Kidney (tissue), 14 donors: ENCODE data around the gene RETREG3. TPM values are rescaled to one million over a fixed set of nuclear protein-coding genes. Genes with fewer than 3 reads are reported as not detected.

Experiments
- DNase-seq, 5 donors: peaks; one replicate each; pipeline ENCODE4 v3.0.0-alpha.2; 2013 to 2020
- FAIRE-seq: peaks from 2 replicates; lab custom pipeline; 2012; peaks lifted over from hg19 to GRCh38; lab: Jason Lieb, UNC
- H3K27ac ChIP-seq, 2 donors: one replicate each; pipeline ENCODE4 v1.7.0; 2013; ENCODE audit warnings: low read depth in 2 of 2, low read length in 2 of 2, inconsistent platforms in 1 of 2
- H3K27me3 ChIP-seq: one replicate; pipeline ENCODE4 v1.7.1; 2013; ENCODE audit warnings: low read length, inconsistent platforms; ENCODE audit not compliant: control insufficient read depth, insufficient read depth
- H3K36me3 ChIP-seq, 3 donors: one replicate each; pipeline versions ENCODE4 v1.7.0 to v1.7.1; 2013; ENCODE audit warnings: low read length in 3 of 3, control low read depth in 1 of 3, inconsistent platforms in 1 of 3; ENCODE audit not compliant: insufficient read depth in 3 of 3, control insufficient read depth in 2 of 3
- H3K4me1 ChIP-seq, 3 donors: one replicate each; pipeline versions ENCODE4 v1.7.0 to v1.7.1; 2013; ENCODE audit warnings: low read length in 3 of 3, inconsistent platforms in 1 of 3, low read depth in 1 of 3; ENCODE audit not compliant: control insufficient read depth in 2 of 3, insufficient read depth in 2 of 3
- H3K4me3 ChIP-seq, 3 donors: one replicate each; pipeline versions ENCODE4 v1.7.0 to v1.8.1; 2013; ENCODE audit warnings: low read length in 3 of 3, control low read depth in 1 of 3, inconsistent platforms in 1 of 3
- H3K9ac ChIP-seq, 3 donors: one replicate each; pipeline versions ENCODE4 v1.7.0 to v1.7.1; 2013; ENCODE audit warnings: low read length in 3 of 3, control low read depth in 1 of 3, inconsistent platforms in 1 of 3
- H3K9me3 ChIP-seq, 3 donors: one replicate each; pipeline versions ENCODE4 v1.7.0 to v1.7.1; 2013; ENCODE audit warnings: low read length in 3 of 3, control low read depth in 1 of 3, inconsistent platforms in 1 of 3; ENCODE audit not compliant: control insufficient read depth in 2 of 3, insufficient read depth in 1 of 3
- CTCF ChIP-seq: IDR thresholded peaks from 3 replicates; pipeline ENCODE4 v1.5.1; 2012; ENCODE audit warnings: mild to moderate bottlenecking, moderate library complexity, borderline replicate concordance; ENCODE audit not compliant: insufficient read depth; ENCODE audit errors: extremely low read depth
- intact Hi-C: fragments of 100-400 bp; cut with DNase I; formaldehyde crosslinking; loops from one replicate; pipeline ENCODE4 v1.11.1; 2022
- polyA plus RNA-seq: library from polyadenylated mRNA; stranded (reverse); fragments of 350-450 nt; fragmentation: Illumina TruSeq; extraction: RNeasy Lipid Tissue Mini Kit (QIAGEN cat#74804); gene quantifications from one replicate; pipeline ENCODE4 v1.2.3, GENCODE V29; 2014; ENCODE audit warnings: low read depth, low replicate concordance; ENCODE audit not compliant: insufficient read depth
- total RNA-seq: library from RNA; stranded (reverse); fragmentation: NEBNext Ultra II Directional; extraction: Animal tissue kit (Norgen Biotek cat#: 25700); gene quantifications from one replicate; pipeline ENCODE4 v1.2.1, GENCODE V29; 2021
- donor health status: control.
- donor health status: control.
- donor health status: control.
- donor health status: control.
- donor health status: control.
- donor health status: DM: yes; HTN: yes; CAD: no.
- donor health status: Normal renal cell carcinoma (clear cell type).

Gene RETREG3
- total and polyA plus RNA-seq, 2 donors from 2014 or later, result 22.6 to 69.5 TPM

GRCh38 chr17:42530952-42531454 lies 78.2 kb downstream of the RETREG3 start:
- Histone ChIP-seq H3K4me3 (no peak overlapping the region), H3K27me3 (no peaks in the 10 kb centered on the region), H3K36me3 (no peaks in the 10 kb centered on the region), H3K9me3 (no peaks in the 10 kb centered on the region), H3K27ac (no peak overlapping the region), H3K4me1 (peaks cover 4 to 14% (median 8%) of the 10 kb centered on the region in 3 donors), H3K9ac (no peak overlapping the region)
- intact Hi-C loops, result no loop called here
- FAIRE-seq (no peak), DNase-seq (no peak)
- TF ChIP-seq CTCF, result no peak

Other genes starting within 250 kb of the RETREG3 start
- gene STAT3, start 220.9 kb downstream of the RETREG3 start, total RNA-seq, result 327 TPM
- gene STAT3, start 220.9 kb downstream of the RETREG3 start, polyA plus RNA-seq, result 55.6 TPM
- 204 TPM for gene CAVIN1, start 186.1 kb downstream of the RETREG3 start, total RNA-seq
- 67.1 TPM for gene CAVIN1, start 186.1 kb downstream of the RETREG3 start, polyA plus RNA-seq
- gene ATP6V0A1, start 150.5 kb downstream of the RETREG3 start, total RNA-seq, result 110 TPM
- 108 TPM for gene ATP6V0A1, start 150.5 kb downstream of the RETREG3 start, polyA plus RNA-seq
- 37.5 TPM for gene NAGLU, start 73.1 kb downstream of the RETREG3 start, total RNA-seq
- 52.7 TPM for gene NAGLU, start 73.1 kb downstream of the RETREG3 start, polyA plus RNA-seq
- gene HSD17B1, start 56.5 kb downstream of the RETREG3 start, total RNA-seq, result 0.31 TPM
- 3.3 TPM for gene HSD17B1, start 56.5 kb downstream of the RETREG3 start, polyA plus RNA-seq
- gene COASY, start 47.2 kb downstream of the RETREG3 start, total RNA-seq, result 71.9 TPM
- gene COASY, start 47.2 kb downstream of the RETREG3 start, polyA plus RNA-seq, result 145 TPM
- 38.7 TPM for gene MLX, start 42.3 kb downstream of the RETREG3 start, total RNA-seq
- gene MLX, start 42.3 kb downstream of the RETREG3 start, polyA plus RNA-seq, result 41.0 TPM
- 5.8 TPM for gene PSMC3IP, start 31.6 kb downstream of the RETREG3 start, total RNA-seq
- 3.6 TPM for gene PSMC3IP, start 31.6 kb downstream of the RETREG3 start, polyA plus RNA-seq
- 33.7 TPM for gene TUBG1, start 309 bp upstream of the RETREG3 start, total RNA-seq
- 61.9 TPM for gene TUBG1, start 309 bp upstream of the RETREG3 start, polyA plus RNA-seq
- gene TUBG2, start 49.9 kb upstream of the RETREG3 start, total RNA-seq, result 19.9 TPM
- 39.9 TPM for gene TUBG2, start 49.9 kb upstream of the RETREG3 start, polyA plus RNA-seq
- gene PLEKHH3, start 67.6 kb upstream of the RETREG3 start, total RNA-seq, result 21.2 TPM
- gene PLEKHH3, start 67.6 kb upstream of the RETREG3 start, polyA plus RNA-seq, result 23.2 TPM
- gene CCR10, start 72.5 kb upstream of the RETREG3 start, total RNA-seq, result 1.4 TPM
- 1.7 TPM for gene CCR10, start 72.5 kb upstream of the RETREG3 start, polyA plus RNA-seq
- 9.1 TPM for gene CNTNAP1, start 73.2 kb upstream of the RETREG3 start, total RNA-seq
- 1.4 TPM for gene CNTNAP1, start 73.2 kb upstream of the RETREG3 start, polyA plus RNA-seq
- gene EZH1, start 135.7 kb upstream of the RETREG3 start, total RNA-seq, result 59.2 TPM
- gene EZH1, start 135.7 kb upstream of the RETREG3 start, polyA plus RNA-seq, result 20.8 TPM
- 55.7 TPM for gene RAMP2, start 151.9 kb upstream of the RETREG3 start, total RNA-seq
- 134 TPM for gene RAMP2, start 151.9 kb upstream of the RETREG3 start, polyA plus RNA-seq
- gene VPS25, start 164.1 kb upstream of the RETREG3 start, total RNA-seq, result 85.2 TPM
- gene VPS25, start 164.1 kb upstream of the RETREG3 start, polyA plus RNA-seq, result 112 TPM
- 14.9 TPM for gene WNK4, start 171.2 kb upstream of the RETREG3 start, total RNA-seq
- 26.4 TPM for gene WNK4, start 171.2 kb upstream of the RETREG3 start, polyA plus RNA-seq
- 144 TPM for gene COA3, start 189.3 kb upstream of the RETREG3 start, total RNA-seq
- 656 TPM for gene COA3, start 189.3 kb upstream of the RETREG3 start, polyA plus RNA-seq
- gene CNTD1, start 189.5 kb upstream of the RETREG3 start, total RNA-seq, result 0.60 TPM
- gene CNTD1, start 189.5 kb upstream of the RETREG3 start, polyA plus RNA-seq, result 0.95 TPM
- 95.1 TPM for gene BECN1, start 214.9 kb upstream of the RETREG3 start, total RNA-seq
- 65.9 TPM for gene BECN1, start 214.9 kb upstream of the RETREG3 start, polyA plus RNA-seq
- 115 TPM for gene PSME3, start 224.0 kb upstream of the RETREG3 start, total RNA-seq
- gene PSME3, start 224.0 kb upstream of the RETREG3 start, polyA plus RNA-seq, result 60.3 TPM
- gene AOC2, start 235.2 kb upstream of the RETREG3 start, total RNA-seq, result 1.2 TPM
- 0.58 TPM for gene AOC2, start 235.2 kb upstream of the RETREG3 start, polyA plus RNA-seq
- 40.6 TPM for gene AOC3, start 241.8 kb upstream of the RETREG3 start, total RNA-seq
- 15.1 TPM for gene AOC3, start 241.8 kb upstream of the RETREG3 start, polyA plus RNA-seq